ENCODE measurements around the gene EVA1B. TPM values are rescaled to one million over a fixed set of nuclear protein-coding genes. Genes with fewer than 3 reads are reported as not detected.

Gene EVA1B
- total and polyA plus RNA-seq, 12 donors = 17.6 to 185 (median 92.3) TPM; not detected in 1

DNA sequence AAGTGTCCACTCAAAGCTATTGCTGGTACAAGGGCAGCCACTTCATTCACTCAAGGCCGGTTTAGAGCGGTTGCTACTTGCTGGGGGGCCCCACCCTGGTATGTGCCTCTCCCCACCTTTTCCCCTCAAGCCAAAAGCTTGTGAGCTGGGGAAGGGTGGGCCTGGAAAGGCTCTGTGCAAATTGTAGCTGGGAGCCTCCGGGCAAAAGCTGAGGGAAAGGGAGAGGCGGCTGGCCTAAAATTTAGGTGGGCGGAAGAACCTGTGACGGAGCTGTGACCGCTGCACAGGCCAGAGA lies 17.6 kb downstream of the EVA1B start:
- Histone ChIP-seq H3K27me3 (no peaks in the 10 kb centered on the region), H3K4me3 (peak overlapping the region in 1 of 4 donors; percentile 74), H3K27ac (peak overlapping the region in 3 of 5 donors; percentile 67 to 81 (median 79)), H3K9me3 (replicated peaks in 1 of 3) (no peaks in the 10 kb centered on the region), H3K4me1 (replicated peaks in 1 of 2) (peaks cover 7 to 22% of the 10 kb centered on the region in 2 donors), H3K36me3 (replicated peaks in 1 of 2) (peaks cover 0 to 40% of the 10 kb centered on the region in 2 donors)
- 61 to 70% (median 67%) methylated on average over 3 to 7 of the region's 7 CpGs for WGBS, 4 donors
- DNase-seq = no peak
- intact Hi-C loops (cut with DNase I) = loop anchor here in 1 of 2 donors (10.0 kb wide), 2 partner anchors 59 to 109 kb away; no protein-coding TSS in a partner anchor
- no peak for TF ChIP-seq POLR2A (IDR thresholded peaks at IDR 0.05)
- TF ChIP-seq, protein P1, sequence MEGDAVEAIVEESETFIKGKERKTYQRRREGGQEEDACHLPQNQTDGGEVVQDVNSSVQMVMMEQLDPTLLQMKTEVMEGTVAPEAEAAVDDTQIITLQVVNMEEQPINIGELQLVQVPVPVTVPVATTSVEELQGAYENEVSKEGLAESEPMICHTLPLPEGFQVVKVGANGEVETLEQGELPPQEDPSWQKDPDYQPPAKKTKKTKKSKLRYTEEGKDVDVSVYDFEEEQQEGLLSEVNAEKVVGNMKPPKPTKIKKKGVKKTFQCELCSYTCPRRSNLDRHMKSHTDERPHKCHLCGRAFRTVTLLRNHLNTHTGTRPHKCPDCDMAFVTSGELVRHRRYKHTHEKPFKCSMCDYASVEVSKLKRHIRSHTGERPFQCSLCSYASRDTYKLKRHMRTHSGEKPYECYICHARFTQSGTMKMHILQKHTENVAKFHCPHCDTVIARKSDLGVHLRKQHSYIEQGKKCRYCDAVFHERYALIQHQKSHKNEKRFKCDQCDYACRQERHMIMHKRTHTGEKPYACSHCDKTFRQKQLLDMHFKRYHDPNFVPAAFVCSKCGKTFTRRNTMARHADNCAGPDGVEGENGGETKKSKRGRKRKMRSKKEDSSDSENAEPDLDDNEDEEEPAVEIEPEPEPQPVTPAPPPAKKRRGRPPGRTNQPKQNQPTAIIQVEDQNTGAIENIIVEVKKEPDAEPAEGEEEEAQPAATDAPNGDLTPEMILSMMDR (IDR thresholded peaks at IDR 0.05) = no peak

DNA sequence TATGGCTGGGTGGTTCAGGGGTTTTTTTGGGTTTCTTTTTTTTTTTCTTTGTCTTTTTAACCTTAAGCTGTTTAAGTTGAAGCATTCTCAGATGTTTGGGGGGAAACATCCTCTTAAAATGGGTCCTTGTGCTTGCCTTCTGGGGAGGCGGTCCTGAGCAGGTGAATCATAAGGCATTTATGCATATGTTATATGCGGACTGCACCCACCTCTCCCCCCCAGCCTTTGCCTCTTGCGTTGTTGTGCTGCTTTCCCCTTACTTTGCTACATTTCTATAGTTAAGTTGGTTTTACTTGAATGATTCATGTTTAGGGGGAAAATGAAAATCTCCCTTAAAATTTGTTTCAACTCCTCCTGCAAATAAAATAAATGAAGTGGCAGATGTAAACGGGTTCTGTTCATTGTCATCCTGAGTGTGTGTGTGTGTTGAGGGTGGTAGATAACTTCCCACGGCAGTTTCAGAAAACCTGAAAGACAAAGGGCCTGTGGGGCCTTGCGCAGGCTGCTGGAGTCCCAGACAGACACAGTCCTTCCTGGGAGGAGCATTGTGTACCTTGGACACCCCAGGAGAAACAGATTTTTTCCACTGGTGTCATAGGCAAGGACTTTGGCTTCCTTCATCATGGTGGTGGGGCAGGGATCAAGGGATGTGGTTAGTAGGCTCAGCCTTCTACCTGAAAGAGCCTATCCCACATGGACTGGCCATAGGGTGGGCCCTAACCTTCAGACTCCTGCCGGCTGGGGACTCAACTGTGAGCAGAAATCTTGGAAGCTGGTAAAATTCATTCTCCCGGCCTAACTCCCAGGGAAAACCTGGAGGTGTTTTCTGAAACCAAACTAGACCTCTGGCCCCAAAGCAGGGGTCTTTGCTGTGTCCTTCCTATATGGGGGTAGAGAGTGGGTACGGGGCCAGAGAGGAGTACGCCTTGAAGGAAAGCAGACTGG lies 18.2 kb downstream of the EVA1B start:
- Histone ChIP-seq H3K36me3 (replicated peaks in 1 of 2) (peaks cover 0 to 47% of the 10 kb centered on the region in 2 donors), H3K4me1 (replicated peaks in 1 of 2) (peaks cover 7 to 24% of the 10 kb centered on the region in 2 donors), H3K27ac (peak overlapping the region in 2 of 5 donors; percentile 67 to 81), H3K9me3 (replicated peaks in 1 of 3) (no peaks in the 10 kb centered on the region), H3K4me3 (no peak overlapping the region), H3K27me3 (no peaks in the 10 kb centered on the region)
- intact Hi-C loops (cut with DNase I) = loop anchor here in 1 of 2 donors (10.0 kb wide), 2 partner anchors 60 to 110 kb away; no protein-coding TSS in a partner anchor
- TF ChIP-seq, protein P1 (IDR thresholded peaks at IDR 0.05) = no peak
- no peak for TF ChIP-seq POLR2A (IDR thresholded peaks at IDR 0.05)
- WGBS, 4 donors = 75 to 83% (median 82%) methylated on average over 8 to 10 of the region's 10 CpGs
- peak in 1 of 7 donors; percentile 51 for DNase-seq

DNA sequence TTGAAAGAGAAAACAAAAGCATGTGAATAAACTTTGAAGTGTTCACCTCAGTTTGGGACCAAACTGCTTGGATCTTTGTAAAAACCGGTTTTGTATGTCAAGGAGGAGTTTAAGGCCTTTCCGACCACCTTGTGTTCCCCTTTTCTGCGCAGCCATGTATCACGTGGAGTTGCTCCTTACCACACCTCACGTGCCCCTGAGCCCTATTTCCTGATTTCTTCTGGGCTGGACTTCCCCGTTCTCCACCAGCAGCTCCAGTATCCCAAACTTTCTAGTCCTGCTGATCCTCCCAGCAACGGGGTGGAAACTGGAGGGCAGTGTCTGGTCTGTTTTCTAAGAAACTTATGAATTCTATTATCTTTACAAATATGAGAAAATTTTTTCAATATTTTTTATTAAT lies 18.9 kb downstream of the EVA1B start:
- peak in 3 of 7 donors; percentile 41 to 62 (median 42) for DNase-seq
- peaks cover 0 to 49% of the 10 kb centered on the region in 2 donors for H3K36me3 ChIP-seq (replicated peaks in 1 of 2)
- no peaks in the 10 kb centered on the region for H3K9me3 ChIP-seq (replicated peaks in 1 of 3)
- no peaks in the 10 kb centered on the region for H3K27me3 ChIP-seq
- H3K4me1 ChIP-seq (replicated peaks in 1 of 2) = peaks cover 7 to 31% of the 10 kb centered on the region in 2 donors
- intact Hi-C loops (cut with DNase I) = loop anchor here in 1 of 2 donors (10.0 kb wide), 2 partner anchors 60 to 110 kb away; no protein-coding TSS in a partner anchor
- no peak for TF ChIP-seq POLR2A (IDR thresholded peaks at IDR 0.05)
- no peak overlapping the region for H3K27ac ChIP-seq
- H3K4me3 ChIP-seq = no peak overlapping the region
- WGBS, 4 donors = 66 to 83% (median 76%) methylated on average over 7 of the region's 7 CpGs

DNA sequence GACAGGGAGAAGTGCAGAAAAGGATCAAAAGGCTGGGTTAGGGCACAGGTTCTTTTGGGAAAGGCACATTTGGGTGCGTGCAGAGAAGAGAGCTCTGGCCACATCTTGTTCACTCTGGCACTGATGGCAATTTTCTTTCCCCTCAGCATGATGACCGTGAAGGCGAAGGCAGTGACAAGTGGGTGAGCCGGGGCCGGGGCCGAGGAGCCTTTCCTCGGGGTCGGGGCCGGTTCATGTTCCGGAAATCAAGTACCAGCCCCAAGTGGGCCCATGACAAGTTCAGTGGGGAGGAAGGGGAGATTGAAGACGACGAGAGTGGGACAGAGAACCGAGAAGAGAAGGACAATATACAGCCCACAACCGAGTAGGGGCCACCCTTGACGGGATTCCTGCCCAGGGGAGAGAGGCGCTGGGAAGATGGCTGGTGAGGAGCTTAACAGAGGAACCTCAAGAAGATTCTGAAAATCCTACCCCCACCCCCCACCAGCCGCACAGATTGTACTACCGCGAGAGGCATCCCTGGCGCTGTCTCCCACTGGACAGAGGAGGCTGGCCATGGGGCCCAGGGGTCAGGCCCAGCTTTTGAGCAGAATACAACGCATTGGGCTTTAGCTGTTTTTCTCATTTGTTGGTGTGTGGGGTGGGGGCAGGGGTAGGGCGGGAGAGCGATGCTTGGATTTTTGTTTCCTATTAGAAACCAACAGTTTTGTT lies 19.6 kb downstream of the EVA1B start:
- Histone ChIP-seq H3K36me3 (replicated peaks in 1 of 2) (peaks cover 0 to 49% of the 10 kb centered on the region in 2 donors), H3K27me3 (no peaks in the 10 kb centered on the region), H3K4me1 (replicated peaks in 1 of 2) (peaks cover 7 to 33% of the 10 kb centered on the region in 2 donors), H3K27ac (no peak overlapping the region), H3K9me3 (replicated peaks in 1 of 3) (no peaks in the 10 kb centered on the region), H3K4me3 (no peak overlapping the region)
- TF ChIP-seq, protein P1 (IDR thresholded peaks at IDR 0.05) = no peak
- TF ChIP-seq POLR2A (IDR thresholded peaks at IDR 0.05) = no peak
- 91 to 94% (median 93%) methylated on average over 23 of the region's 23 CpGs for WGBS, 4 donors
- peak in 1 of 7 donors; percentile 58 for DNase-seq
- intact Hi-C loops (cut with DNase I) = loop anchor here in 1 of 2 donors (10.0 kb wide), 2 partner anchors 61 to 111 kb away; no protein-coding TSS in a partner anchor

All from adrenal gland (tissue), 12 donors.